ENCODE measurements around the gene C4orf50.

- TF ChIP-seq CTCF (conservative IDR thresholded peaks at IDR 0.05) (no peak), EZH2 (IDR thresholded peaks at IDR 0.05; ENCODE audit: low read depth) (no peak)
Observed at GRCh38 chr4:5858020-5858769, 160.0 kb downstream of the C4orf50 start.

Data from PC-9 (cell line).